Activated CD4-positive, alpha-beta T cell treated with anti-CD3 and anti-CD28 coated beads for 1 hour (primary cell): ENCODE results near the gene BTG1.
"Not testable (repeated sequence)": the region's sequence is repeated elsewhere in the genome, so short reads cannot be mapped to it uniquely, and the experiment has no call there.

Source experiments
- DNase-seq: peaks from one replicate; pipeline ENCODE4 v3.0.0-alpha.2; 2020

Gene BTG1

GRCh38 chr12:92147491-92147890 is 1.8 kb upstream of the BTG1 start:
- no peak for DNase-seq

- DNase-seq, result no peak
Observed at GRCh38 chr12:92146497-92147224, 1.0 kb upstream of the BTG1 start.

GRCh38 chr12:92145481-92145730 is 240 bp downstream of the BTG1 start:
- DNase-seq, result no peak

GRCh38 chr12:92144631-92145480 is 790 bp downstream of the BTG1 start:
- peak; percentile 39 for DNase-seq

- peak; percentile 59 for DNase-seq
Observed at GRCh38 chr12:92143686-92144630, 1.7 kb downstream of the BTG1 start.

- DNase-seq, result no peak
Observed at GRCh38 chr12:92143258-92143657, 2.4 kb downstream of the BTG1 start.

- DNase-seq, result no peak
Observed at GRCh38 chr12:92142251-92142926, 3.3 kb downstream of the BTG1 start.

GRCh38 chr12:92141591-92142121 is 4.0 kb downstream of the BTG1 start:
- no peak for DNase-seq

GRCh38 chr12:92140896-92141536 is 4.6 kb downstream of the BTG1 start:
- DNase-seq, result no peak

- no peak for DNase-seq
Observed at GRCh38 chr12:92140156-92140555, 5.5 kb downstream of the BTG1 start.

- DNase-seq, result no peak
Observed at GRCh38 chr12:92139634-92140150, 6.0 kb downstream of the BTG1 start.

GRCh38 chr12:92138626-92139025 is 7.0 kb downstream of the BTG1 start:
- DNase-seq, result no peak

GRCh38 chr12:92138144-92138543 is 7.5 kb downstream of the BTG1 start:
- no peak for DNase-seq

GRCh38 chr12:92136965-92137721 is 8.5 kb downstream of the BTG1 start:
- DNase-seq, result no peak

- no peak for DNase-seq
Observed at GRCh38 chr12:92136026-92136730, 9.5 kb downstream of the BTG1 start.

- DNase-seq, result not testable (repeated sequence)
Observed at GRCh38 chr12:92135541-92135940, 10.1 kb downstream of the BTG1 start.

- no peak for DNase-seq
Observed at GRCh38 chr12:92134638-92135274, 10.9 kb downstream of the BTG1 start.

- no peak for DNase-seq
Observed at GRCh38 chr12:92133795-92134637, 11.6 kb downstream of the BTG1 start.

- DNase-seq, result no peak
Observed at GRCh38 chr12:92133171-92133570, 12.5 kb downstream of the BTG1 start.
